ENCODE data around the gene STK11. TPM values are rescaled to one million over a fixed set of nuclear protein-coding genes. Genes with fewer than 3 reads are reported as not detected.

Gene STK11
- total RNA-seq, result 68.5 and 75.7 TPM in 2 replicates

GRCh38 chr19:1205114-1206099 lies at the start of gene STK11:
TSS of gene STK11 (plus strand) at chr19:1205778. CDS start at chr19:1206914, 1,136 bp downstream.

DNA sequence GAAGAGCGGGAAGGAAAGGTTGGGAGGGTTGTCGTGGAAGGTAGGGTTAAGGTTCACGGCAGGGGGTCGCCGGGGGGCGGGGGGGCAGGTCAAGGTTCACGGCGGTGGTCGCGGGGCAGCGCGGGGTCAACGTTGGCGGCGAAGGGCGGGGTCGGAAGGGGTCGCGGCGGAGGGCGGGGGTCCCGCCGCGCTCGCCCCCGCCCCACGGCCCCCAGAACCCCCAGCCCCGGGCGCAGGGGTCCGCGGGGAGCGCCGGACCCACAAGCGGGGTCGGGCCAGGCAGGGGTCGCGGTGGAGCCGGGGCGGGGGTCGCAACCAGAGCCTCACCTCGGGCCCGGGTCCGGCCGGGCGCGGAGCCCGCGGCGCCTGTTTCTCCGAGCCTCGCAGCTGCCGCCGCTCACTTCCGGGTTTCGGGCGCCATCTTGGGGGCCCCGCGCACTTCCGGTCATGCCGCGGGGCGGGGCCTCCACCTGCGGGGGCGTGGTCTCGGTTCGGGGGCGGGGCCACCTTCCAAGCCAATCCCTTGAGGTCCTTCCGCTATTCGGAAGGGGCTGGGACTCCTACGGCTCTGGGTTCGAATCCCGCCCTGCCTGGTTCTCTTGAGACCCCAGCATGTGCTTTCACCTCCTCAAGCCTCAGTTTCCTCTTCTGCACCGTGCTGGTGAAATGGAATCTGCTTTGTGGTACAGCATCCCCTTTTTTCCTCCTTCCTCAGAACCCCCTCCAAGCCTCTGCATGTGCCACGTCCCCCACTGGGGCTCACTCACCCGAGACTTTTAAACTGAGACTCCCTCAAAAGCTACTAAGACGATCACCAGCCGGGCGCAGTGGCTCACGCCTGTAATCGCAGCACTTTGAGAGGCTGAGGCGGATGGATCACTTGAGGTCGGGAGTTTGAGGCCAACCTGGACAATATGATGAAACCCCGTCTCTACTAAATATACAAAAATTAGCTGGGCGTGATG lies 31.5 kb upstream of the STK11 start, which contains the start of gene SBNO2:
Gene SBNO2 (minus strand): TSS at position 424 of the 965 bp plus-strand sequence. CDS start 19,992 bp downstream, outside the sequence.

GRCh38 chr19:1237754-1238368 lies 32.3 kb downstream of the STK11 start, which contains the start of gene CBARP:
TSS of gene CBARP (minus strand) at chr19:1238005. CDS start at chr19:1236100, 1,905 bp downstream.

DNA sequence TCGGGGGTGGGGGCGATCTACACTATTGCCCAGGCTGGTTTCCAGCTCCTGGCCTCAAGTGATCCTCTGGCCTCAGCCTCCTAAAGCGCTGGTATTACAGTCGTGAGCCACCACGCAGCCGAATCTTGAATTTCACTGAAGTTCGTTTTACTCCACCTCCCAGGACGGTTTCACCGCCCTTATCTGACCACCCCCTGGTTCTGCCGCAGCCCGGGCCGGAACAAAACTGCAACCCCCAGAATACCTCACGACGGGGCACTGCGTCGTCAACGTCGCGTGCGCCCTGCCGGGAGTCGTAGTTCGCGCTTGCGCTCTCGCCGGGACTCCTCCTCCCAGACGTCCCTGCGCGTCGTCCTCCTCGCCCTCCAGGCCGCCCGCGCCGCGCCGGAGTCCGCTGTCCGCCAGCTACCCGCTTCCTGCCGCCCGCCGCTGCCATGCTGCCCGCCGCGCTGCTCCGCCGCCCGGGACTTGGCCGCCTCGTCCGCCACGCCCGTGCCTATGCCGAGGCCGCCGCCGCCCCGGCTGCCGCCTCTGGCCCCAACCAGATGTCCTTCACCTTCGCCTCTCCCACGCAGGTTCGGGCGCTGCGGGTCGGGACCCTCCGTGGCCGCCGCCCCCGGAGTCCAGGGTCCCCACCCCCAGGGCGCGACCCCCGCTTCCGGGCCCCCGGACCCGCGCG lies 36.0 kb downstream of the STK11 start, which contains the start of gene ATP5F1D:
Gene ATP5F1D (plus strand): TSS at position 335 of the 679 bp plus-strand sequence. CDS start 100 bp downstream, at position 435.

GRCh38 chr19:1248139-1248785 lies 42.7 kb downstream of the STK11 start, which contains the start of gene MIDN:
TSS of gene MIDN (plus strand) at chr19:1248583. CDS start at chr19:1250297, 1,714 bp downstream.

DNA sequence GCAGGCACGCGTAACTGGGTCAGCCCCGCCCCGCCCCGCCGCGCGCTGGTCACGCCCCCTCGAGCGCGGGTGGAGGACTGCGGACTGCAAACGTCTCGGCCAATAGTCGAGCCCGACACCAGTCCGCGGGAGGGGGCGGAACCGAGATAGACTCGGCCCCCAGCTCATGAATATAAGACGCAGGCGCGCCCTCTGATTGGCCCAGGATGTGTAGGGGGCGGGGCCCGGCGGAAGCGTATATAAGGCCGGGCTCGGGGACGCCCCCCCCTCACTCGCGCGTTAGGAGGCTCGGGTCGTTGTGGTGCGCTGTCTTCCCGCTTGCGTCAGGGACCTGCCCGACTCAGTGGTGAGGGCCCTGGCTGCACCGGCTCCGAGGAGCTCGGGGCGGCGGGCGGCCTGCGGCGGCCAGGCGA lies 63.5 kb downstream of the STK11 start, which contains the start of gene CIRBP:
Gene CIRBP (plus strand): TSS at position 268 of the 413 bp plus-strand sequence. CDS start 1,602 bp downstream, outside the sequence.

DNA sequence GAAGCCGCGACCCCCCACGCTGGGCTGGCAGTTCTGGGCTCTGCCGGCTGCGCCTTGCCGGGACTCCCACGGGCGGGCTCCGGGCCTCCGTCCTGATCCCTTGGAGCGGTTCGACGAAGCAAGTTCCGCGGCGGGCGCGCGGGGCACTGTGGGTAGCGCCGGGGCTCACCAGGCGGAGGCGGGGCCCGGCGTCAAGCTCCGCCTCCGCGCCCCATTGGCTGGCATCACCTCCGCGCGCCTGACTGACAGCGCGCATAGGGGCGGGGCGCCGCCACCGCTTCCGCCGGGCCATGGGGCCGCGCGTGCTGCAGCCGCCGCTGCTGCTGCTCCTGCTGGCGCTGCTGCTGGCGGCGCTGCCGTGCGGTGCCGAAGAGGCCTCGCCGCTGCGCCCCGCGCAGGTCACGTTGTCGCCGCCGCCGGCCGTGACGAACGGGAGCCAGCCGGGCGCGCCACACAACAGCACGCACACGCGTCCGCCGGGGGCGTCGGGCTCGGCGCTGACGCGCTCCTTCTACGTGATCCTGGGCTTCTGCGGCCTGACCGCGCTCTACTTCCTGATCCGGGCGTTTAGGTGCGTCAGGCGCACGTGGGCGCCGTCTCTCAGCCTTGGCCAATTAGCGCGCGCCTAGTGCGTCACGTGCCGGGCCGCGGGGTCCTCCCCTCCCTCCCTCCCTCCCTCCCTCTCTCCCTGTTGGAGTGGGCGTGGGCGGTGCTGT lies 69.8 kb downstream of the STK11 start, which contains the start of gene FAM174C:
Gene FAM174C (plus strand): TSS at position 271 of the 716 bp plus-strand sequence. CDS start 20 bp downstream, at position 291.

Other genes with a start within 250 kb of the STK11 start
- 47.2 and 65.5 TPM in 2 replicates for gene WDR18, start 221.4 kb upstream of the STK11 start, total RNA-seq
- gene GRIN3B, start 205.4 kb upstream of the STK11 start, total RNA-seq, result 0.43 and 0.80 TPM in 2 replicates
- 61.7 and 66.5 TPM in 2 replicates for gene TMEM259, start 184.7 kb upstream of the STK11 start, total RNA-seq
- gene RNU6-2, start 184.3 kb upstream of the STK11 start, total RNA-seq, result not detected in 2 replicates
- gene CNN2, start 179.2 kb upstream of the STK11 start, total RNA-seq, result 140 and 181 TPM in 2 replicates
- gene ABCA7, start 165.7 kb upstream of the STK11 start, total RNA-seq, result 4.1 and 6.2 TPM in 2 replicates
- 6.8 and 12.9 TPM in 2 replicates for gene ARHGAP45, start 138.6 kb upstream of the STK11 start, total RNA-seq
- 82.4 and 139 TPM in 2 replicates for gene POLR2E, start 110.4 kb upstream of the STK11 start, total RNA-seq
- 226 and 365 TPM in 2 replicates for gene GPX4, start 101.8 kb upstream of the STK11 start, total RNA-seq
- gene SBNO2, start 31.5 kb upstream of the STK11 start, total RNA-seq, result 26.5 and 37.5 TPM in 2 replicates
- 3.1 and 3.8 TPM in 2 replicates for gene CBARP, start 32.2 kb downstream of the STK11 start, total RNA-seq
- gene ATP5F1D, start 36.0 kb downstream of the STK11 start, total RNA-seq, result 21.3 and 23.3 TPM in 2 replicates
- 20.2 and 22.2 TPM in 2 replicates for gene MIDN, start 42.8 kb downstream of the STK11 start, total RNA-seq
- 129 and 154 TPM in 2 replicates for gene CIRBP, start 63.6 kb downstream of the STK11 start, total RNA-seq
- gene FAM174C, start 69.8 kb downstream of the STK11 start, total RNA-seq, result 25.6 and 30.5 TPM in 2 replicates
- 0.27 TPM in 1 of 2 replicates, not detected in the other for gene EFNA2, start 80.1 kb downstream of the STK11 start, total RNA-seq
- 48.8 and 60.9 TPM in 2 replicates for gene NDUFS7, start 178.1 kb downstream of the STK11 start, total RNA-seq
- gene GAMT, start 195.8 kb downstream of the STK11 start, total RNA-seq, result 15.6 and 15.7 TPM in 2 replicates
- gene DAZAP1, start 201.8 kb downstream of the STK11 start, total RNA-seq, result 66.4 and 95.1 TPM in 2 replicates
- gene RPS15, start 232.6 kb downstream of the STK11 start, total RNA-seq, result 638 and 737 TPM in 2 replicates
- 0.07 and 0.13 TPM in 2 replicates for gene APC2, start 244.3 kb downstream of the STK11 start, total RNA-seq